Esophagus squamous epithelium (tissue), 4 donors: ENCODE results near the gene ZNF277.

Source experiments
- CTCF ChIP-seq, 6 experiments: fragments of 450-650 bp in 4 of 6; fragments of 200-600 bp in 2 of 6; sonication (generic) in 2 of 6; IDR thresholded peaks; one replicate each; pipeline ENCODE4 v1.5.1; 2016 to 2019; ENCODE audit warnings: antibody characterized with exemption in 6 of 6, mild to moderate bottlenecking in 4 of 6, moderate library complexity in 4 of 6
- POLR2A ChIP-seq, 4 donors: fragments of 450-650 bp; IDR thresholded peaks; one replicate each; pipeline ENCODE4 v1.6.1; 2017; ENCODE audit warnings: antibody characterized with exemption in 4 of 4, mild to moderate bottlenecking in 4 of 4, moderate library complexity in 3 of 4

- TF ChIP-seq CTCF (IDR thresholded peaks at IDR 0.05), result no peak
- no peak for TF ChIP-seq POLR2A (IDR thresholded peaks at IDR 0.05)
Observed at GRCh38 chr7:112262855-112263487, 56.5 kb downstream of the ZNF277 start.
